ENCODE data around the gene NFYB. TPM values are rescaled to one million over a fixed set of nuclear protein-coding genes. Genes with fewer than 3 reads are reported as not detected.
"Not testable (repeated sequence)": the region's sequence is repeated elsewhere in the genome, so short reads cannot be mapped to it uniquely, and the experiment has no call there.

Gene NFYB
- polyA plus RNA-seq, 1 experiment: 23.3 TPM

DNA sequence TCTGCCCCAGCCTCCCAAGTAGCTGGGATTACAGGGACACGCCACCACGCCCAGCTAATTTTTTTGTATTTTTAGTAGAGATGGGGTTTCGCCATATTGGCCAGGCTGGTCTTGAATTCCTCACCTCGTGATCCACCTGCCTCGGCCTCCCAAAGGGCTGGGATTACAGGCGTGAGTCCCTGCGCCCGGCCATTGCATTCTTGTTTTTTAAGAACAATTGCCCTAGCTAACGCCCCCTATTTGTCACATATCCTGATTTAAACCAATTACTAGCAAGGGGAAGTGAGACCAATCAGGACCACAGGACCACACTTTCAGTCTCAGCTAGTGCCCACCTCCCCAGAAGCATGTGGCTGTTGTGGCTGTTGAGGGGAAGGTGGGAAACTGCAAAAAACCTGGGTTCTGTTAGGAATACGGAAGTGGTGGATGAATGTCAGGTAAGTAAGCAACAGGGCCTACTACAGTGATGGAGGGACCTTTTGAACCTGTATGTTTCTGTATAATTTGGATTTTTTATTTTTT is 37.8 kb upstream of the NFYB start:
- no peak for DNase-seq (ENCODE audit: low read depth)
- Histone ChIP-seq H3K27me3 (ENCODE audit: control insufficient read depth, insufficient read depth, low read length) (no peaks in the 10 kb centered on the region), H3K4me3 (ENCODE audit: low read depth, low read length) (no peak overlapping the region), H3K36me3 (ENCODE audit: control insufficient read depth, insufficient read depth, low read length) (no peaks in the 10 kb centered on the region)
- TF ChIP-seq, protein P1, sequence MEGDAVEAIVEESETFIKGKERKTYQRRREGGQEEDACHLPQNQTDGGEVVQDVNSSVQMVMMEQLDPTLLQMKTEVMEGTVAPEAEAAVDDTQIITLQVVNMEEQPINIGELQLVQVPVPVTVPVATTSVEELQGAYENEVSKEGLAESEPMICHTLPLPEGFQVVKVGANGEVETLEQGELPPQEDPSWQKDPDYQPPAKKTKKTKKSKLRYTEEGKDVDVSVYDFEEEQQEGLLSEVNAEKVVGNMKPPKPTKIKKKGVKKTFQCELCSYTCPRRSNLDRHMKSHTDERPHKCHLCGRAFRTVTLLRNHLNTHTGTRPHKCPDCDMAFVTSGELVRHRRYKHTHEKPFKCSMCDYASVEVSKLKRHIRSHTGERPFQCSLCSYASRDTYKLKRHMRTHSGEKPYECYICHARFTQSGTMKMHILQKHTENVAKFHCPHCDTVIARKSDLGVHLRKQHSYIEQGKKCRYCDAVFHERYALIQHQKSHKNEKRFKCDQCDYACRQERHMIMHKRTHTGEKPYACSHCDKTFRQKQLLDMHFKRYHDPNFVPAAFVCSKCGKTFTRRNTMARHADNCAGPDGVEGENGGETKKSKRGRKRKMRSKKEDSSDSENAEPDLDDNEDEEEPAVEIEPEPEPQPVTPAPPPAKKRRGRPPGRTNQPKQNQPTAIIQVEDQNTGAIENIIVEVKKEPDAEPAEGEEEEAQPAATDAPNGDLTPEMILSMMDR (IDR thresholded peaks at IDR 0.05; ENCODE audit: insufficient read depth, low read depth, low read length): no peak
- CTCF ChIA-PET: no interaction called here
- POLR2A ChIA-PET: no interaction called here

DNA sequence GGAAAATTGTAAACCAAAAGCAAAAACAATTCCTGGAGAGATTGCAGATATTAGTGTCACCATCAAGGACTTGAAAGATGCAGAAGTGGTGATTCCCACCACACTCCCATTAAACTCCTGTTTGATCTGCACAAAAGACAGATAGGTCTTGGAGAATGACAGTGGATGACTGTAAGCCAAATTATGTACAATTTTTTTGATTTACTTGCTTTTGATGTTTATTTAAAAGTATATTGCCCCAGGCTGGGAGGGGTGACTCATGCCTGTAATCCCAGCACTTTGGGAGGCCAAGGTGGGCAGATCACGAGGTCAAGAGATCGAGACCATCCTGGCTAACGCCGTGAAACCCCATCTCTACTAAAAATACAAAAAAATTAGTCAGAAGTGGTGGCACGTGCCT is 35.8 kb upstream of the NFYB start:
- CTCF ChIA-PET; H3K27me3 ChIP-seq (ENCODE audit: control insufficient read depth, insufficient read depth, low read length); DNase-seq (ENCODE audit: low read depth); POLR2A ChIA-PET; H3K4me3 ChIP-seq (ENCODE audit: low read depth, low read length); H3K36me3 ChIP-seq (ENCODE audit: control insufficient read depth, insufficient read depth, low read length): not testable (repeated sequence)

DNA sequence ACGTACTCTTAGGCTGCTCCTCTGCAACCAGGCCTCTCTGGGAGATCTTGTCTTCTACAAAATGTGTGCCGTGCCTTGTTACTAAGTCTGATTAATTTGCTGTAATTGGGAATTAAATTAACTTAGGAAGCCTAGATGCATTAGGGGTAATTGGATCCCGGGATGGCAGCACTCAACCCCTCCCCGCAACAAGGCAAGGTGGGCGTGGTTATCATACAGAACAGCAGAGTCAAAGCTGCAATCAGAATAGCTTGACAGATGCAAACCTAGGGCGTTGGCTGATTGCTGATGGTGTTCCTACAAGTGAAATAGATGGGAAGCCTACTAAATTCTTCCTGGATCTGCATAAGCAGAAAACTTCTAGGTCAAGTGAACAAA is 34.5 kb upstream of the NFYB start:
- CTCF ChIA-PET: no interaction called here
- no peak for DNase-seq (ENCODE audit: low read depth)
- TF ChIP-seq, protein P1 (IDR thresholded peaks at IDR 0.05; ENCODE audit: insufficient read depth, low read depth, low read length): no peak
- no peaks in the 10 kb centered on the region for H3K27me3 ChIP-seq (ENCODE audit: control insufficient read depth, insufficient read depth, low read length)
- POLR2A ChIA-PET: no interaction called here
- H3K36me3 ChIP-seq (ENCODE audit: control insufficient read depth, insufficient read depth, low read length): no peaks in the 10 kb centered on the region
- no peak overlapping the region for H3K4me3 ChIP-seq (ENCODE audit: low read depth, low read length)

DNA sequence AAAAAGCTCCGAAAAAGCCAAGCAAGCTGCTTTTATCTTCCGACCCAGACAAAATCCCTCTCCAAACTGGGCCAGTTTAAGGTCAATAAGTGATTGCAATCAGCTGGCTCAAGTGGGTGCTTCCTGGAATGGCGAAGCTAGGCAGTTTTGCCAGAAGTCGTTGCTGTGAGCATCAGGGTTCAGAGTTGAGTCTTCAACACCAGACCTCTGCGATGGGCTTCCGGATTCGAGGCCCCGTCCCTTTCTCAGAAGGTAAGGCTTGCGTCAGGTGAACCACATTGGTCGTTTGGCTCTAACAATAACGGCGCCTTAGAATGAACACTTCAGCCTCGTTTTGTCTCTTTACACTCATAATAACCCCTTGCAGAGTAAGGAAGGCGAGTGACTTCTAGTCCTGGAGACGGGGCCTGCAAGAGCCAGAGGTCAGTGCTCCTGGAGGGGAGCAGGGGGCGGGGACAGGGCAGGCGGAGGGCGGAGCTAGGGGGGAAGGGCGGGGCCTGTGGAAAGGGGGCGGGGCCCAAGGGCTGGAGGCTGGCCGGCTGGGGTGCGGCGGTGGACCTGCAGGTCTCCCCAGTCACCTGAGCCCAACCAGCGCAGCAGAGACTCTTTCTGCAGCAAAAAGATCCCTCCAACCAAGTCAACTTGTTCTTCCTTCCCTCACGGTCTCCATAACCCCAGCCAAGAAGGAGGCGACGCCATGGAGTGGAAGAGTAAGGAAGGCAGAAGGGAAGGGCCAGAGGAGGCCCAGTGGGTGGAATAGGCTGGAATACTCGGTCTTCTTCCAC is 34.0 kb upstream of the NFYB start:
- no peak for DNase-seq (ENCODE audit: low read depth)
- Histone ChIP-seq H3K27me3 (ENCODE audit: control insufficient read depth, insufficient read depth, low read length) (no peaks in the 10 kb centered on the region), H3K4me3 (ENCODE audit: low read depth, low read length) (no peak overlapping the region), H3K36me3 (ENCODE audit: control insufficient read depth, insufficient read depth, low read length) (no peaks in the 10 kb centered on the region)
- ChIA-PET CTCF (no interaction called here), POLR2A (no interaction called here)
- TF ChIP-seq, protein P1 (IDR thresholded peaks at IDR 0.05; ENCODE audit: insufficient read depth, low read depth, low read length): no peak

DNA sequence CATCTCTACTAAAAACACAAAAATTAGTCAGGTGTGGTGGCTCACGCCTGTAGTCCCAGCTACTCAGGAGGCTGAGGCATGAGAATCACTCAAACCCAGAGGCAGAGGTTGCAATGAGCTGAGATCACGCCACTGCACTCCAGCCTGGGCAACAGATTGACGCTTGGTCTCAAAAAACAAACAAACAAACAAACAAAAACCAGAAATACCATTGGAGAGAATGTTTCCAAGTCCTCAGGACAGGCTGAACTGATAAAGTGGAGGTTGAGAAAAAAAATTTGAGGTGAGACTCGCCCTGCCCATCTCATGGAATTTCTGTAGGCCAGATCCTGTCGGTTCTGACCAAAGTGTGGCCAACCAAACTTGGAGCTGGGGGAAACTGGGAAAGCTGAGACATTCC is 30.6 kb upstream of the NFYB start:
- Histone ChIP-seq H3K36me3 (ENCODE audit: control insufficient read depth, insufficient read depth, low read length) (no peaks in the 10 kb centered on the region), H3K27me3 (ENCODE audit: control insufficient read depth, insufficient read depth, low read length) (no peaks in the 10 kb centered on the region), H3K4me3 (ENCODE audit: low read depth, low read length) (no peak overlapping the region)
- POLR2A ChIA-PET: no interaction called here
- CTCF ChIA-PET: no interaction called here
- TF ChIP-seq, protein P1 (IDR thresholded peaks at IDR 0.05; ENCODE audit: insufficient read depth, low read depth, low read length): no peak
- no peak for DNase-seq (ENCODE audit: low read depth)

Data from BJ (cell line).